HG03558 (cell line): ENCODE measurements around the gene PID1.

Source experiments
- ATAC-seq: cut with Tn5 transposase; IDR thresholded peaks from one replicate; pipeline ENCODE4 v1.9.1; 2021; ENCODE audit warnings: moderate number of reproducible peaks; ENCODE audit not compliant: unreplicated experiment; ENCODE audit errors: extremely low read depth

Gene PID1

DNA sequence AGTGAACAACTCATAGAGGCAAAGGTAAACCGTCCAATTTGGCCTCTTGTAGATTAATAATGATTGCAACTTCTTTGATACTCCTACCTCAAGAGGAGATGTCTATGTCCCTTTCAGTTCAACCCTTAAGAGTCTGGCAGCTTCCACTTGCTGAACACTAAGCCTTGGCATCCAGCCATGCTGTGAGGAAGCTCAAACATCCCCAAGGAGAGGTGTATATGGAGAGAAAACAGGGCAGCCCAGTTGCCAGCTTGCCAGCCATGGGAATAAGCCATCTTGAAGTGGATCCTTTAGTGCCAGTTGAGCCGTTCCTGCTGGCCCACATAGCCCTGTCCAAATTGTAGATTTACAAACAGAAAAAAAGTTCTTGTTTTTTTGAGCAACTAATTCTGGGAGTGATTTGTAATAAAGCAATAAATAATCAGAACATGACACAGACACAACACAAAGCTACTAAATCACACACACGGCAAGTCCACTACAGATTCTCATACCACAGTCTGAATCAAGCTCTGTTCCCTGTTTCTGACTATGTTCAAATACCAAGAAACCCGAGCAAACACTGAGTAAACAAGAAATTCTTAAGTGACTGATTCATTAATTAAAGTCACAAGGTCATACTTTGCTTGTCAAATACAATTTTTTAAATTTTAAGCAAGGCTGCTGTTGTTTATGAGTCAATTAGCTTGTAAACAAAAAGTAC is 96.1 kb downstream of the PID1 start:
- no peak for ATAC-seq

DNA sequence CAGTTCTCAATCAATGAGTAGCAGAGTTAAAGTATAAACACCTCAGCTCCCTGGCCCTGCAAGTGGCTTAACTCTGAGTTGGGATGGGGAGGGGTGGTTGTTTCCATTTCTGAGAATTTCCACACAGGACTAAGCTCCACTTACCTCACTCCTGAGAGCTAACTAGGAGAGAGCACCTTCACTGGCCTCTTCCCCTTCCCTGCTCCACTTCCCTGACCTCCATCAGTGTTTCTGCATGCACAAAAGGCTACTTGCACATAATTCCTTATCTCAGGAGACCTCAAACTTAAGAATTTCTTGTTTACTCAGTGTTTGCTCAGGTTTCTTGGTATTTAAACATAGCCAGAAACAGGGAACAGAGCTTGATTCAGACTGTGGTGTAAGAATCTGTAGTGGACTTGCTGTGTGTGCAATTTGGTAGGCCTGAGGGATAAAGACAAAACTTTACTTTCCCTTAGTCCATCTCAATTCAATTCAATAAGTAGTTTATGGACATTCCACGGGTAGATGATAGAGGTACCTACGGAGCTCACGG is 97.2 kb downstream of the PID1 start:
- ATAC-seq: no peak

DNA sequence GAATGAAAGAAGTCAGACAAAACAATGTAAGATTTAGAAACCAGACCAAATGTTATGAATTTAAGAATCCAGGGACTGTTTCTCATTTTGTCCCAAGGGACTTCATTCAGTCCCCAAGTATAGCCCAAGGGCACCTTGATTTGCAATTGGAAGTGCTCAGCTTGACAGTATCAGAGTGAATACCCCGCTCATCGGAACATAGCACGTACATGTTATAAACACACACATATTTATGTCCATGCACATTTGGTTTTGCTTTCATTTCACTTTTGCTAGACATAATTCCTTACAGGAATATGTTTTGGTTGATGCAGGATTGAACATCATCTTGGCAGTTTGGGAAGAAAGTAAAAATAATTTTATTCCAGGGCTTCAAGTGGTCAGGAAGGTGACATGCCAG is 100.2 kb downstream of the PID1 start:
- no peak for ATAC-seq

DNA sequence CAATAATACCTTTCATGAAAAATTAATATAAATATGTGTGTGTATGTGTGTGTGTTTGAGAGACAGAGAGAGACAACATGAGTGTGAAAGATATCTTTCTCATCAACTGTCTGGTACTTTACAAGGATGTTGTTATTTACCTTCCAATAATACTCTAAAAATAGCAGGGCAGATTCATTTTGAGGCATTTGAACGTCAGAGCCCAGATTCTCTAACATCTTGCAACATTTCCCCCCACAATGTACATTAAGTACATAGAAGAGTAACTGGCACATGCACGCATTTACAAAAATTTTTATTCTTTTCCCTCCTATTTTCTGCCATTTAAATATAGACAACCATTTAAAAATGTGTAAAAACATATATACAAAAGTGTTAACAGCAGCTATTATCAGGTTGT is 100.9 kb downstream of the PID1 start:
- no peak for ATAC-seq

DNA sequence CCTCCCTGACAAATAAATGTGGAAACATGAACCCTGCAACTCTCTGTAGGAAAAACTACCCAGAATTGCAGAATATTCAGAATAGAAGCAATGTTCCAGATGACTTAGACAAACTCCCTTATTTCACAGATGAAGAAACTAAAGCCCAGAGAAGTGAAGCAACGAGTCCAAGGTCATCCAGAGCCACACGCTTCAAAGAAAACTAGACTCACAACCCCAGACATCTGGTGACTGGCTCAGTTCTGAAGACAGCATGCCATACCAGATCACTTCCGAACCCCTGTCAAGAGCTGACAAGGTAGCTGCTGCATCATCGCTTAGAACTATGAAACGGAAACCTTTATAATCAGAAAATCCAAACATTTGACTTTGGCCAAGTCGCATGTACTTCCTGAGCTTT is 101.3 kb downstream of the PID1 start:
- no peak for ATAC-seq

DNA sequence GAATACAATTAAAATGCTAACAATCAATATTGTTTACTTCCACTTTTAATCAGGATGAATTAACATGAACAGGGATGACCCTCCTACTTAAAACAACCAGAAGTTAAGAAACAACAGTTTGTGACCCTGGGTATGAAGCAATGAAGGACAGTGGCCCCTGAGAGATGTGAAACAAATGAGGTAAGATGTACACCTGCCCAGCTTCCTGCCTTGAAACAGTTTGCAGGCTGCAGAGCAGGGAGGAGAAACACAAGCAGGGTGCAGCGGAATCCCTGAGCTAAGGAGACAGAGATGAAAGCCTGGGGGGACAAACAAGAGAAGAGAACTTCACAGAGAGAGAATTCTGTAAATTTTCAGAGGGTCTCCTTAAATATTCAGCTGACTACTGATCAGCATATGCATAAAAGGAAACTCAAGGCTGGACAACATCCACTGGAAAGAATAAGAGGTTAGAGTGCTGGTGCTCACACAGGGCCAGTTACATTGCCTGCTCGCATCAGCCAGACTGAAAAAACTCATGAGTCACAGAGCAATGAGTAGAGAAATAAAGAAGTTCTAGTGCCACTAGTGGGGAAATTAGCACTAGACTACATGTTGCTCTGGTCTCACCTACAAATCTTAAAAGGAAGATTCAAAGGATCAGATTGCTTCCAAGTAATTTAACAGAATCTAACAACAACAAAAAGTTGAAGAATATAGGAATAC is 106.4 kb downstream of the PID1 start:
- ATAC-seq: no peak

DNA sequence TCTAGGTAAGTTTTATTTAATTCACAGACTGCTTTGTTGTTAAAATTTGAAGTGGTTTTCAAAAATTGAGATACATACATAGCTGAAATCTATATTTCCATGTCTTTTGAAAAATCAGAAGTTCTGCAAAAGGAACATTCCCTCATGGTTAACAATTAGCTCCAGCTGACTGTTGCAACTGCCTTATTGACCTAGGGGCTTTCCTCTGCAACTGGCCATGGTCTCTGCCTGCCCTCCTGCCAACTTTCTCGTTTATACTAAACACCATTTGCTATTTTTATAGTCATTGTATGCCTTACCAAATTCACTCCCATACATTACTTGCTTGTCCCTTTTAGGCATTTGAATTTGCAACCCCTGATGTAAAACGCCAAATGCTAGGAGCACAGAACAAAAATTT is 107.2 kb downstream of the PID1 start:
- ATAC-seq: no peak

DNA sequence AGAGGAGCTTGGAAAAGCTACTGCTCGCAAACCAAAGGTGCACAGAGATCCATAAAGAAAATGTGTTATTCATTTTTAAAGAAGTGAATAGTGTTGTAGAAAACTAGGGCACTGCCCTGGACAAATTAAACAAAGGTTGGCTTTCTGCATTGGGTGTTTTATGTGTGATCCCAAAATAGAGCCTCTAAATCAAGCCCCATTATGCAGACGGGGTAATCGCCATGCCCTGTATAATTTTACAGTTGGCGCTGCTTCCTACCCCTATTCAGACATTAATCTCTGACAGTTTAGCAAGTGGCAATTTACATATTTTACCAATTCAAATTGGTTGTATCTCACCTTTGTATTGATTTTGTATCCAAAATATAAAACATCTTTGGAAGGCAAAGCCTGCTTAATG is 109.1 kb downstream of the PID1 start:
- ATAC-seq: no peak

DNA sequence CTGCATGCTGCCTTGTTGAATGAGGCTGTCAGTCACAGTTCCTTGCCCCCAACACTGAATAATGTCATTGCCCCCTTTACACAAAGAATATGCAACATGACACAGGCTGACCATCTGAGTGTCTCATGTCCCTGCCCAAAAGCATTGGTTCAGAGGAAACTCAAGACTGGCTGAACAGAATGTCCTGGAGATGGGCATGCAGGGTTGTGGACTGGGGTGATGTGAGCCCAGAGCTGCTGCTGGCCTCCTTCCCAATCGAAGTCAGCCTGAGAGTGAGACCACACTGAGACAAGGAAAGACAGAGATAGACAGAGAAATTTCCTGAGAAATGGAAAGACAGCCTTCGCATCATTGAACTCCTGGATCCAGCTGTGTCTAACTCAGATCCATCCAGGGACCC is 110.1 kb downstream of the PID1 start:
- no peak for ATAC-seq

DNA sequence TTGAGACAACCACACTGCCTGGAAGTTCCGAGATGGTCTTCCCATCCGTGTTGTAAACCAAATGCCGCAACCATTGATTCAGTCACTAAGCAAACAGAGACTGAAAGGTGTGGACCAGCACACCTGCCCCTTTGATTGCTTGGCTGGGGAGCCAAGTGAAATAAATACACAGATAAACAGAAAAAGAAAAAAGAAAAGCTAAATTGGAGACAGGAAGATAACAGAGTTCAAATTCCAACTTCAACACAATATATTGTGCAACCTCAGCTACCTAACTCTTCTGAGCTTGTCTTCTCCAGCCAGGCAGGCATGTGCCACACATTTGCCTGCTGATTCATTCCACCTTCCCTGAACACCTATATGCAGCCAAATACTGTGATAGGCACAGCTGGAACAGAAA is 110.9 kb downstream of the PID1 start:
- ATAC-seq: no peak

DNA sequence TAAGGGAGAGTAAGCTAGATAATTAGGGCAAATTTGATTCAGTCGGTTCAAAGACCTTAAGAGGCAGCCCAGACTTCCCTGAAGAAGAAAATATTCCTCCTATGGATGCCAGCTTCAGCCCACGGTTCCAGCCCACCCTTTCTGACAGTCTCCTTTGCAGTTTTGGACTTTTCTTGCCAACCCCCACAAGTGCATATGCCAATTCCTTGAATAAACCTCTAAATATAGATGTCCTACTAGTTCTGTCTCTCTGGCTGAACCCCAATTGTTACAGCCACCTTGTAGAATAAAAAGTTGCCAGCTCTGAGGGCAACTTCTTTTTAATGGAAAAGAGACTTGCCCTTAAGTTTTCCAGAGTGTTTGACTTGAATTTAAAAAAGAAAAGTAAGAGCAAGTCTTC is 111.7 kb downstream of the PID1 start:
- no peak for ATAC-seq

DNA sequence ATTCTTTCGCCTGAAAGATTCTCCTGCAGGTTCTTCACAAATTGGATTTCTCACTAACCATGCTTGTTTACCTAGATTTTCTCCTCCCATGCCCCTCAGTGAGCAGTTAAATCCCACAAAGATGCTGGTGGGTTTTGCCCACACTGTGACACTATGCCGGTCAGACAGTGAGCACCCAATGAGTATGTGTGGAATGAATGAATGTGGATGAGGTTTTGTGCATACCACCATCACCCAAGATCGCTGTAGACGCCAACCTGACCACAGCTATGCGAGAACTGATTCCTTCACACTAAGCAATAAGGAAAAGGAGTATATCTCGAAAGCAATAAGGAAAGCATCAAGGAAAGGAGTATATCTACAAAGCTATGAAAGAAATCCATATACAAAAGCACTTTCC is 116.7 kb downstream of the PID1 start:
- no peak for ATAC-seq

DNA sequence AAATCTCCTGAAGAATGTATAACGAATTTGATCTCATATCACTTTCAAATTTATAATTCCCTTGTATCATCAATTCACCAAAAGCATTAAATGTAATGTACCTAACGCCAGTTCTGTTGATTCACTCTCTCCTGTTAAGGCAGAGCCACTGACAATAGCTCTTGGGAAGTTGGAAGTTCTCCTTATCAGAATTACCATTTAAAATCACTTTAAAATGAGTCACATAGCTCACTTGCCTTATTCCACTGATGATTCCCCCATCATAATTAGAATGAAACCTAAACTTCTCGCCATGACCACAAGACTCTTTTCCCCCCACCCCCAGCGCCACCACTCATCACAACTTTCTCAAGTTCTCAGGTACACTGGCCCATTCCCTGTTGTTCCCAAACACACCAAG is 117.1 kb downstream of the PID1 start:
- ATAC-seq: no peak

DNA sequence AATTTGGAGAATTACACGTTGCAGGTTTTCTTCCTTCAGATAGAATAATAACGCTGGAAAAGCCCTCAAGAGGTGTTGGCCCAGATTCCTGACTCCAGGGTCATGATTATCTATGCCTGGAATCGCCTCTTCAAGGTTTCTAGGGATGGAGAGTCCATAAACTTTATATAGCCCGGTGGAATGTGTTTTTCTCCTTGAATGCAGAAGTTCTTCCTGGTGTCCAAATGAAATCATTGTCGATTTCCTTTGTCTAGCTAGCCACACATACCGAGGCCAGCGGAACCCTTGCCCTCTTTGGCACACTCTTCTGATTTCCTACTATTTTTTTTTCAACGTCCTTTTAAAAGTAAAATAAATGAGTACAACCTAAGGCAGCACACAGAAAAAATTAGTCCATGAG is 117.8 kb downstream of the PID1 start:
- ATAC-seq: no peak

DNA sequence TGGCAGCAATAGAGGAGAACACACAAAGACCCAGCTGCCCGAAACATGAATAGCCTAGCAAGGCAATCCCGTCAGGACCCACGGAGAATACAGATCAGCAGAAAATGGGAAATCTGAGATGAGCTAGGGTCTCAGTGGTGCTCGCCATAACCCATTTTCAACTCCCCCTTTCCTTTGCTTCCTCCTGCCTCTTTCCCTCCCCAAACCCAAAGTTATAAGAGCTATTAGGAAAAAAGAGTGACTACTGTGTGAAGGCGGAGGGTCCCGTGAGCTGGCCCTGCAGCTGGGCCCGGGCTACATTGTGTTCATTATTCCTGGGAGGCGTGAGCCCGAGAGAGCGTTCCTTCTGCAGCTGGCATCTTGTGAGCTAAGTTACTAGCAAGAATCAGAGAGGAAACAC is 118.4 kb downstream of the PID1 start:
- no peak for ATAC-seq

DNA sequence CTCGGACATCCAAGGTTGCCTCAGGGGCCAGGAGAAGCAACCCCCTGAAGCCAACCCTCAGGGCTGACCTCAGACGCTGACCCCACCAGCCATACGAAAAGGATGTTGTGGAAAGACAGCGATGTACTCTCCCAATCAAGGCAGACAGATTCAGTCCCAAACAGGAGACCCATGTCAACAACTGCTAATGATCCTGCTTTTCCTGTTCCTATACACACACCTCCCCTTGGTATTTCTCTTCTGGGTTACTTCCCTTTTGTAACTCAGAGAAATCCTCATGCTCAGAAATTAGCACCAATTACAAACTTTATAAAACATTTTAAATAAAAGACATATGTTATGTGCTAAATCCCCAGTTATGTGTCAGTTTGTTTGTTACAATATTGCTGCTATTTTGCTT is 120.8 kb downstream of the PID1 start:
- no peak for ATAC-seq

DNA sequence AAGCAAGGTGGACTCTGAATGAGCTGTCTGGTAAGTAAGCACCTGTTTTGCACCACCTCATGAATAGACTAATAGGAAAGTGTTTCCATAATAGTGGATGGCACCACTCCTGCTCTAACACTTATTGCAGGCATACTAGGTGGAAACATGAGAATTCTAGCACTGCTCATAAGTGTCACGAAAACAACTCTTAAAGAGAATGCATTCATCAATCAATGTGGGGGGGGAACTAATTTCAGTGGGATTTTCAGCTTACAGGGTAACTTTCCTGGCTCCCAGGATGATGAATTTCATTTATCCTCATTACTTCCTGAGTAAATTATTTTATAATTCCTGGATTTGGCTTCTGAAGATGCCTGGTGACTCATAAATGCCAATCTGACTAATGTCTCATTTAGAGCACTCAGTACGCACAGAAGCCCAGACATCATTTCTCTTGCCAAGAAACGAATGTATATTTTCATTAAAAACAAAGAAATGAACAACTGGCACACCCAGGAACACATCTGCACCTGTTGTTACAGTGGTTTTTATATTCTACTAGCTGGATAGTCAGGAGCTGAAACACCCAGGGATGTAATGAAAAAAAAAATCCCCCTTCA is 129.6 kb downstream of the PID1 start:
- no peak for ATAC-seq

DNA sequence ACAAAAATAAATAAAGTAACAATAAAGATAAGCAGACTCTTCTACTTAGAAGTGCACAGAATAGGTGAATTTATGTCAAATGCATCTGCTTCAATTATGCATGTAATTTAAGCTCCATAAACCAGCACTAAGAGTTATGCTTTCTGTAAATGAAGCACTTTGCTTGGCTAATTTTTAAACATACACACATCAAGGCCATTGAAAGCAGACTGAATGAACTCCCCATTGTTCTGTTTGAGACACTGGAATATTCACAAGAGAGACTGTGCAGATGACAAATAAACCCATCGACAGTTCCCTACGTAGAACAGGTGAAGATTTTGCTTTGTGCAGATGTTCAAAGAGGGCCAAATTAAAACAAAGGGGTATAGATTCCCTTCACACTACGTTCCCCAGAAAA is 133.4 kb downstream of the PID1 start:
- no peak for ATAC-seq

DNA sequence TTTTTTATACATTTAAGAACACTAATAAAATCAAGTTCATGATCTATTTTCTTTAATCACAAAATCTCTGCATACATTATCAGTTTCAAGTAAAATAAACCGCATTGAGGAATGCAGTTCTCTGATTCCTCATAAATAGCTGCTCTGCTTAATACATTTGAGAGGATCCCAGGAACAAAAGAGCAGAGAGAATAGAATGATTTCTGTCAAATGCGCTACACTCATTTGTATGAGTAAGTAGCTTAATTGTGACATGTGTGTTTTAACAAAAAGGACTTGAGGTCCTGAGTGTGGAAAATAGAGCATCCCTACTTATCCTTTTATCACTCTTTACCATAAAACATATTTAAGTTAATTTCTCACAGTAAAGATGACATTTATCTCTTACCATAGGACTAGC is 134.0 kb downstream of the PID1 start:
- ATAC-seq: no peak

DNA sequence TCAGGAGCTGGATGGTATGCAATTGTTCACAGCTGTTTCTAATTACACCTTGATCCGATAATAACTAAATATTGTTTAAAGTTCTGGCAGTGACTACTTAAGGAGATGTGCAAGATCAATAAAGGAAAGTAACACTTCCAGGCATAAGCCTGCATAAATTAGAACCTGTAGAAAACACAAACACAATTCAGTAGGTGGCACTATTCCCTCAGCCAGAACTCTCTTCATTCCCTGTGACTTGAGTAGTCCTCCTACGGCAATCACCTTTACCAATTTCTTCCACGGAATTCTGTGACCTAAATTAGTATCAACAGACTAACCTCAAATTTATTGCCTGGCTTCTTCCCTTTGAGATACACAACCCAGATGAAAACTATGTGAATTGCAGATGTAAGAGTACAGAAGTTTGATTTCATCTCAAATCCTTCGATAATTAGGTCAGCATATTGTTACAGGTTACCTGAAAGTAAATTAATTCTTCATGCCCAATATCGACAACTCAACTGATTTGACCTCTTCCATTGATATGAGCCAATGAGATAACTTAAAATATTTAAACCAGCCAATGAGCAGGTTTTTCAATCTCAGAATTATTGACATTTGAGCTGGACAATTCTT is 137.8 kb downstream of the PID1 start:
- no peak for ATAC-seq

DNA sequence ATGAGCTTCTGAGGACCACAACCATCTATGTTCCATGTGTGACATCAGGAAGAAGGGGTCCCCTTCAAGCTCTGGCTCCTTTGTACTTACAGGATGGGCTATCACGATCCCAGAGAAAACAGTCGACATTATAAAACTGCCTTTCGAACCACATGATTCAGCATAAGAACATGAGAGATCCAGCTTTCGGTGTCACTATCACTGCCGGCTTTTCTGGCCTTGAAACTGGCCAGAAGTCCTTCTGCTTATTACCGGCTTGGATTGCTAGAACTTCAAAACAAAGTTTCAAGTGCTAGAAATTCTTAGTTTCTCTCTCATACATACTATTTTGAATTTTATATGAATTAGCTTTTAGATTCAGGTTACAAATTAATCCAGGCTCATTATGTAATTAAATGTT is 138.9 kb downstream of the PID1 start:
- no peak for ATAC-seq
